ENCODE data around the gene TBX10. TPM values are rescaled to one million over a fixed set of nuclear protein-coding genes. Genes with fewer than 3 reads are reported as not detected.
"Not testable (repeated sequence)": the region's sequence is repeated elsewhere in the genome, so short reads cannot be mapped to it uniquely, and the experiment has no call there.

Gene TBX10
- polyA plus RNA-seq, 1 donor: 4.9 TPM

- no peak for DNase-seq
- H3K4me3 ChIP-seq (ENCODE audit: low read length): no peak overlapping the region
Measured at GRCh38 chr11:67664213-67664585, 24.6 kb upstream of the TBX10 start.

GRCh38 chr11:67663532-67664212, 24.1 kb upstream of the TBX10 start:
- no peaks in the 10 kb centered on the region for H3K36me3 ChIP-seq (ENCODE audit: control insufficient read depth, insufficient read depth, low read length)
- no CpG with 5 or more reads among the region's 22 CpGs for WGBS (ENCODE audit: insufficient coverage, low lambda C conversion rate)
- no peaks in the 10 kb centered on the region for H3K9me3 ChIP-seq (ENCODE audit: control insufficient read depth, low read depth, low read length)
- H3K4me3 ChIP-seq (ENCODE audit: low read length): no peak overlapping the region
- no peak overlapping the region for H3K27ac ChIP-seq (ENCODE audit: low read length)
- no peak for DNase-seq
- H3K27me3 ChIP-seq (ENCODE audit: control insufficient read depth, insufficient read depth, low read length): no peaks in the 10 kb centered on the region
- peaks cover 3% of the 10 kb centered on the region for H3K4me1 ChIP-seq (ENCODE audit: control insufficient read depth, insufficient read depth, low read length)

More at GRCh38 chr11:67664213-67664585, 24.6 kb upstream of the TBX10 start:
- Histone ChIP-seq H3K36me3 (ENCODE audit: control insufficient read depth, insufficient read depth, low read length) (no peaks in the 10 kb centered on the region), H3K27me3 (ENCODE audit: control insufficient read depth, insufficient read depth, low read length) (no peaks in the 10 kb centered on the region), H3K4me1 (ENCODE audit: control insufficient read depth, insufficient read depth, low read length) (peaks cover 3% of the 10 kb centered on the region), H3K9me3 (ENCODE audit: control insufficient read depth, low read depth, low read length) (peaks cover 3% of the 10 kb centered on the region), H3K27ac (ENCODE audit: low read length) (no peak overlapping the region)
- WGBS (ENCODE audit: insufficient coverage, low lambda C conversion rate): no CpG with 5 or more reads among the region's 16 CpGs

GRCh38 chr11:67662835-67663531, 23.4 kb upstream of the TBX10 start:
- peaks cover 3% of the 10 kb centered on the region for H3K4me1 ChIP-seq (ENCODE audit: control insufficient read depth, insufficient read depth, low read length)
- no peaks in the 10 kb centered on the region for H3K27me3 ChIP-seq (ENCODE audit: control insufficient read depth, insufficient read depth, low read length)
- H3K27ac ChIP-seq (ENCODE audit: low read length): no peak overlapping the region
- WGBS (ENCODE audit: insufficient coverage, low lambda C conversion rate): 100% methylated on average over 1 of the region's 19 CpGs
- H3K9me3 ChIP-seq (ENCODE audit: control insufficient read depth, low read depth, low read length): no peaks in the 10 kb centered on the region
- DNase-seq: no peak
- no peak overlapping the region for H3K4me3 ChIP-seq (ENCODE audit: low read length)
- H3K36me3 ChIP-seq (ENCODE audit: control insufficient read depth, insufficient read depth, low read length): no peaks in the 10 kb centered on the region

GRCh38 chr11:67662142-67662834, 22.7 kb upstream of the TBX10 start:
- Histone ChIP-seq H3K4me1 (ENCODE audit: control insufficient read depth, insufficient read depth, low read length) (peaks cover 3% of the 10 kb centered on the region), H3K27ac (ENCODE audit: low read length) (no peak overlapping the region), H3K9me3 (ENCODE audit: control insufficient read depth, low read depth, low read length) (no peaks in the 10 kb centered on the region), H3K36me3 (ENCODE audit: control insufficient read depth, insufficient read depth, low read length) (no peaks in the 10 kb centered on the region), H3K27me3 (ENCODE audit: control insufficient read depth, insufficient read depth, low read length) (no peaks in the 10 kb centered on the region), H3K4me3 (ENCODE audit: low read length) (no peak overlapping the region)
- DNase-seq: no peak
- WGBS (ENCODE audit: insufficient coverage, low lambda C conversion rate): no CpG with 5 or more reads among the region's 12 CpGs

DNA sequence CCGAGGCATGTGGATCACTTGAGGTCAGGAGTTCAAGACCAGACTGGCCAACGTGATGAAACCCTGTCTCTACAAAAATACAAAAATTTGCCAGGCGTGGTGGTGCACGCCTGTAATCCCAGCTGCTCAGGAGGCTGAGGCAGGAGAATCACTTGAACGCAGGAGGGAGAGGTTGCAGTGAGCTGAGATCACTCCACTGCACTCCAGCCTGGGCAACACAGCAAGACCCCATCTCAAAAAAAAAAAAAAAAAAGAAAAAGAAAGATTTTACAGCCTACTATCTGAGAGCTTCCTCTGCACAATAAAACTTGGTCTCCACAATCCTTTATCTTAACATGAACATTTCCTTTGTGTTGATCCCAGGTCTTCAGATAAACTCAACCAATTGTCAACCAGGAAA, 21.2 kb upstream of the TBX10 start:
- DNase-seq; H3K4me3 ChIP-seq (ENCODE audit: low read length); H3K36me3 ChIP-seq (ENCODE audit: control insufficient read depth, insufficient read depth, low read length); H3K4me1 ChIP-seq (ENCODE audit: control insufficient read depth, insufficient read depth, low read length); H3K27me3 ChIP-seq (ENCODE audit: control insufficient read depth, insufficient read depth, low read length); H3K9me3 ChIP-seq (ENCODE audit: control insufficient read depth, low read depth, low read length); H3K27ac ChIP-seq (ENCODE audit: low read length): not testable (repeated sequence)
- WGBS (ENCODE audit: insufficient coverage, low lambda C conversion rate): no CpG with 5 or more reads among the region's 5 CpGs

GRCh38 chr11:67659651-67660165, 20.1 kb upstream of the TBX10 start:
- H3K4me3 ChIP-seq (ENCODE audit: low read length); DNase-seq; H3K27me3 ChIP-seq (ENCODE audit: control insufficient read depth, insufficient read depth, low read length); H3K9me3 ChIP-seq (ENCODE audit: control insufficient read depth, low read depth, low read length); H3K27ac ChIP-seq (ENCODE audit: low read length); H3K4me1 ChIP-seq (ENCODE audit: control insufficient read depth, insufficient read depth, low read length); H3K36me3 ChIP-seq (ENCODE audit: control insufficient read depth, insufficient read depth, low read length): not testable (repeated sequence)
- WGBS (ENCODE audit: insufficient coverage, low lambda C conversion rate): no CpG with 5 or more reads among the region's 5 CpGs

GRCh38 chr11:67657300-67657699, 17.7 kb upstream of the TBX10 start:
- WGBS (ENCODE audit: insufficient coverage, low lambda C conversion rate): 86% methylated on average over 1 of the region's 3 CpGs
- Histone ChIP-seq H3K9me3 (ENCODE audit: control insufficient read depth, low read depth, low read length) (no peaks in the 10 kb centered on the region), H3K27ac (ENCODE audit: low read length) (no peak overlapping the region), H3K4me1 (ENCODE audit: control insufficient read depth, insufficient read depth, low read length) (peaks cover 4% of the 10 kb centered on the region), H3K36me3 (ENCODE audit: control insufficient read depth, insufficient read depth, low read length) (no peaks in the 10 kb centered on the region), H3K27me3 (ENCODE audit: control insufficient read depth, insufficient read depth, low read length) (no peaks in the 10 kb centered on the region), H3K4me3 (ENCODE audit: low read length) (no peak overlapping the region)
- no peak for DNase-seq

GRCh38 chr11:67656278-67656922, 16.8 kb upstream of the TBX10 start:
- H3K9me3 ChIP-seq (ENCODE audit: control insufficient read depth, low read depth, low read length): no peaks in the 10 kb centered on the region
- no peak for DNase-seq
- H3K36me3 ChIP-seq (ENCODE audit: control insufficient read depth, insufficient read depth, low read length): no peaks in the 10 kb centered on the region
- no CpG with 5 or more reads among the region's 4 CpGs for whole genome bisulfite sequencing (ENCODE audit: insufficient coverage, low lambda C conversion rate)
- no peak overlapping the region for H3K27ac ChIP-seq (ENCODE audit: low read length)
- H3K27me3 ChIP-seq (ENCODE audit: control insufficient read depth, insufficient read depth, low read length): no peaks in the 10 kb centered on the region
- peaks cover 6% of the 10 kb centered on the region for H3K4me1 ChIP-seq (ENCODE audit: control insufficient read depth, insufficient read depth, low read length)
- no peak overlapping the region for H3K4me3 ChIP-seq (ENCODE audit: low read length)

DNA sequence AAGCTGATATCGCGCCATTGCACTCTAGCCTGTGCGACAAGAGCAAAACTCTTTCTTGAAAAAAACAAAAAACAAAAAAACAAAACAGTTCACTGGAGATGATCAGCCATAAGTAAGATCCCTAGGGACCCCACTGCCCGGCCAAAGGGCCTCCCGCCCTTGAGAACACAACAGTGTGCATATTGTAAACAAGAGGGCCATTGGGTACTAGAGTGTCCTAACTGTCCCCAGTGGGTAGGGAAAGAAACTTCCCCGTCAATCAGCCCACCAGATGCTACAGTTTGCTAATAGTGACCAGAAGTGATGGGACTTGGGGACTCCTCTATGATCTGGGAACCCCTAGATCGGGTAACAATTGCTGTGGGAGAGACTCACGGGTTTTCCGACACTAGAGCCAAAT, 14.7 kb upstream of the TBX10 start:
- DNase-seq: peak in 1 of 2 donors; percentile 0
- Histone ChIP-seq H3K4me1 (ENCODE audit: control insufficient read depth, insufficient read depth, low read length) (peaks cover 16% of the 10 kb centered on the region), H3K36me3 (ENCODE audit: control insufficient read depth, insufficient read depth, low read length) (no peaks in the 10 kb centered on the region), H3K4me3 (ENCODE audit: low read length) (no peak overlapping the region), H3K9me3 (ENCODE audit: control insufficient read depth, low read depth, low read length) (no peaks in the 10 kb centered on the region), H3K27me3 (ENCODE audit: control insufficient read depth, insufficient read depth, low read length) (no peaks in the 10 kb centered on the region), H3K27ac (ENCODE audit: low read length) (no peak overlapping the region)
- no CpG with 5 or more reads among the region's 9 CpGs for WGBS (ENCODE audit: insufficient coverage, low lambda C conversion rate)

Data from large intestine (tissue), 3 donors.